Measurements from ENCODE around the gene BCAS4. TPM values are rescaled to one million over a fixed set of nuclear protein-coding genes. Genes with fewer than 3 reads are reported as not detected.

BCAS4 gene
- total RNA-seq, 3 donors from 2014 or later (not counting 1 experiment from before 2014, with no cell fraction given), result 7.7 to 13.5 (median 10.5) TPM

DNA sequence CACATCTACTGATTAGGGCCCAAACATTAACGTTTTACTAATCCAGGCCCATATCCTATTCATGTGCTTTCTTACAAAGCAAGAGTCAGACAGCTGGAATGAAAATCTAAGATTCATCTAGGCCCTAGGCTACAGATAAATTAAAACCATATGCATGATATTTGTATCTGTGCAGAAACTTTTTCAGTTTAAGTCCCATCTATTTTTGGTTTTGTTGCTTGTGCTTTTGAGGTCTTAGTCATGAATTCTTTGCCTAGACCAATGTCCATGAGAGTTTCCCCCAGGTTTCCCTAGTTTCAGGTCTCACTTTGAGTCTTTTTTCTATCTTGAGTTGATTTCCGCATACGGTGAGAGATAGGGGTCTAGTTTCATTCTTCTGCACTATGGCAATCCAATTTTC lies 116.2 kb downstream of the BCAS4 start:
- intact Hi-C loops (cut with micrococcal nuclease), result no loop called here
- H3K36me3 Mint-ChIP-seq, result no peaks in the 10 kb centered on the region
- no peak for ATAC-seq
- no peaks in the 10 kb centered on the region for H3K36me3 ChIP-seq (ENCODE audit: control insufficient read depth, insufficient read depth, low read length)
- no peak overlapping the region for H3K27ac ChIP-seq (ENCODE audit: low read length)
- no peaks in the 10 kb centered on the region for H3K9me3 ChIP-seq (ENCODE audit: control insufficient read depth, insufficient read depth, low read length)
- no peaks in the 10 kb centered on the region for H3K9me3 Mint-ChIP-seq
- no peak overlapping the region for H3K4me3 Mint-ChIP-seq
- no peak overlapping the region for H3K4me3 ChIP-seq (ENCODE audit: low read length)
- no peak for DNase-seq
- TF ChIP-seq, protein P1, sequence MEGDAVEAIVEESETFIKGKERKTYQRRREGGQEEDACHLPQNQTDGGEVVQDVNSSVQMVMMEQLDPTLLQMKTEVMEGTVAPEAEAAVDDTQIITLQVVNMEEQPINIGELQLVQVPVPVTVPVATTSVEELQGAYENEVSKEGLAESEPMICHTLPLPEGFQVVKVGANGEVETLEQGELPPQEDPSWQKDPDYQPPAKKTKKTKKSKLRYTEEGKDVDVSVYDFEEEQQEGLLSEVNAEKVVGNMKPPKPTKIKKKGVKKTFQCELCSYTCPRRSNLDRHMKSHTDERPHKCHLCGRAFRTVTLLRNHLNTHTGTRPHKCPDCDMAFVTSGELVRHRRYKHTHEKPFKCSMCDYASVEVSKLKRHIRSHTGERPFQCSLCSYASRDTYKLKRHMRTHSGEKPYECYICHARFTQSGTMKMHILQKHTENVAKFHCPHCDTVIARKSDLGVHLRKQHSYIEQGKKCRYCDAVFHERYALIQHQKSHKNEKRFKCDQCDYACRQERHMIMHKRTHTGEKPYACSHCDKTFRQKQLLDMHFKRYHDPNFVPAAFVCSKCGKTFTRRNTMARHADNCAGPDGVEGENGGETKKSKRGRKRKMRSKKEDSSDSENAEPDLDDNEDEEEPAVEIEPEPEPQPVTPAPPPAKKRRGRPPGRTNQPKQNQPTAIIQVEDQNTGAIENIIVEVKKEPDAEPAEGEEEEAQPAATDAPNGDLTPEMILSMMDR (IDR thresholded peaks at IDR 0.05), result no peak
- no peaks in the 10 kb centered on the region for H3K27me3 Mint-ChIP-seq (ENCODE audit: low read depth in 2 of 2)
- H3K4me1 Mint-ChIP-seq, result peaks cover 73 to 76% of the 10 kb centered on the region in 2 donors
- WGBS (ENCODE audit: insufficient coverage), result 69% methylated on average over 1 of the region's 3 CpGs
- peaks cover 4% of the 10 kb centered on the region for H3K4me1 ChIP-seq (ENCODE audit: control insufficient read depth, insufficient read depth, low read length)
- peak overlapping the region; percentile 50 to 80 for H3K27ac Mint-ChIP-seq
- H3K27me3 ChIP-seq (ENCODE audit: control insufficient read depth, insufficient read depth, low read length), result no peaks in the 10 kb centered on the region

DNA sequence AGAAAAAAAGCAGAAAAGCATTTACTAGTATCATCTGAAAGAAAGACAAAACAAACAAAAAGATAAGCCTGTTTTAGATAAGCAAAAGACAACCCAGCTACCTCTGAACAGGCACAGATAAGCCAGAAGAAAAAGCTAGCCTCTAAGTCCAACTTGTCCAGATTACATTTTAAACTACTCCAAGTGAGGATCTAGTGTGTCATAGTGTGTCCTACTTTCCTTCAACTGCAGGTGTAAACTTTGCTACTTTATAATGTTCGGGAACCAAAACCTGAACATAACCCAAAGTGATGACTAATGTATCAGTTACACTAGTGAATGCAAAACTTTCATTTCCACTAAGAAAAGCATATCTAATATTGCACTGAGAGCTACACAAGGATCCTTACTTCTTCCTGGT lies 116.9 kb downstream of the BCAS4 start:
- no peaks in the 10 kb centered on the region for H3K27me3 Mint-ChIP-seq (ENCODE audit: low read depth in 2 of 2)
- peaks cover 75 to 78% of the 10 kb centered on the region in 2 donors for H3K4me1 Mint-ChIP-seq
- Histone ChIP-seq H3K27ac (ENCODE audit: low read length) (no peak overlapping the region), H3K36me3 (ENCODE audit: control insufficient read depth, insufficient read depth, low read length) (no peaks in the 10 kb centered on the region), H3K9me3 (ENCODE audit: control insufficient read depth, insufficient read depth, low read length) (no peaks in the 10 kb centered on the region), H3K4me1 (ENCODE audit: control insufficient read depth, insufficient read depth, low read length) (peaks cover 4% of the 10 kb centered on the region), H3K4me3 (ENCODE audit: low read length) (no peak overlapping the region), H3K27me3 (ENCODE audit: control insufficient read depth, insufficient read depth, low read length) (no peaks in the 10 kb centered on the region)
- H3K9me3 Mint-ChIP-seq, result no peaks in the 10 kb centered on the region
- no peaks in the 10 kb centered on the region for H3K36me3 Mint-ChIP-seq
- H3K27ac Mint-ChIP-seq, result peak overlapping the region; percentile 50 to 80
- intact Hi-C loops (cut with micrococcal nuclease), result no loop called here
- DNase-seq (no peak), ATAC-seq (no peak)
- 46% methylated on average over 1 of the region's 1 CpG for WGBS (ENCODE audit: insufficient coverage)
- TF ChIP-seq, protein P1 (IDR thresholded peaks at IDR 0.05), result no peak
- H3K4me3 Mint-ChIP-seq, result no peak overlapping the region

DNA sequence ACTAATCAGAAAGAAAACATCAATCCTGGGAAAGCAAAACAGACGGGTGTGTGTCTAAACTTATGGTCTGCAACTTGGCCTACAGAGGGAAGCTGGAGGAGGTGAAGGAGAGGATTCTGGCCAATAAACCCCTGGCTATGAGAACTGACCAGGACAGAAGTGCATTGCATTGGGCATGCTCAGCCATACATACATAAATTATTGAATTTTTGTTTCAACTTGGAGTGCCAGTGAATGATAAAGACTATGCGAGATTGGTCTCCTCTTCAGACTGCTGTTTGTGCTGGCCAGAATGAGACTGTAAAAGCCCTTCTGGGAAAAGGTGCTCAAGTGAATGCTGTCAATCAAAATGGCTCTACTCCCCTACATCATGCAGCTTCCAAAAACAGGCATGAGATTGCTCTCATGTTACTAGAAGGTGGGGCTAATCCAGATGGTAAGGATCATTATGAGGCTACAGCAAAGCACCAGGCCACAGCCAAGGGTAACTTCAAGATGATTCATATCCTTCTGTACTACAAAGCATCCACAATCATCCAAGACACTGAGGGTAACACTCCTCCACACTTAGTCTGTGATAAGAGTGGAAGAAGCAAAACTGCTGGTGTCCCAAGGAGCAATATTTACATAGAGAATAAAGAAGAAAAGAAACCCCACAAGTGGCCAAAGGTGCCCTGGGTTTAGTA lies 119.0 kb downstream of the BCAS4 start:
- Histone ChIP-seq H3K36me3 (ENCODE audit: control insufficient read depth, insufficient read depth, low read length) (peaks cover 3% of the 10 kb centered on the region), H3K27me3 (ENCODE audit: control insufficient read depth, insufficient read depth, low read length) (no peaks in the 10 kb centered on the region), H3K4me3 (ENCODE audit: low read length) (no peak overlapping the region), H3K4me1 (ENCODE audit: control insufficient read depth, insufficient read depth, low read length) (peaks cover 9% of the 10 kb centered on the region), H3K9me3 (ENCODE audit: control insufficient read depth, insufficient read depth, low read length) (no peaks in the 10 kb centered on the region), H3K27ac (ENCODE audit: low read length) (no peak overlapping the region)
- Mint-ChIP-seq H3K4me3 (no peak overlapping the region), H3K27ac (peak overlapping the region; percentile 81 to 84), H3K9me3 (no peaks in the 10 kb centered on the region), H3K36me3 (no peaks in the 10 kb centered on the region), H3K27me3 (ENCODE audit: low read depth in 2 of 2) (no peaks in the 10 kb centered on the region), H3K4me1 (peaks cover 83 to 85% of the 10 kb centered on the region in 2 donors)
- no peak for DNase-seq
- TF ChIP-seq, protein P1 (IDR thresholded peaks at IDR 0.05), result no peak
- ATAC-seq, result peak; percentile 24 to 73 (median 45)
- 71% methylated on average over 2 of the region's 2 CpGs for WGBS (ENCODE audit: insufficient coverage)
- intact Hi-C loops (cut with micrococcal nuclease), result no loop called here

DNA sequence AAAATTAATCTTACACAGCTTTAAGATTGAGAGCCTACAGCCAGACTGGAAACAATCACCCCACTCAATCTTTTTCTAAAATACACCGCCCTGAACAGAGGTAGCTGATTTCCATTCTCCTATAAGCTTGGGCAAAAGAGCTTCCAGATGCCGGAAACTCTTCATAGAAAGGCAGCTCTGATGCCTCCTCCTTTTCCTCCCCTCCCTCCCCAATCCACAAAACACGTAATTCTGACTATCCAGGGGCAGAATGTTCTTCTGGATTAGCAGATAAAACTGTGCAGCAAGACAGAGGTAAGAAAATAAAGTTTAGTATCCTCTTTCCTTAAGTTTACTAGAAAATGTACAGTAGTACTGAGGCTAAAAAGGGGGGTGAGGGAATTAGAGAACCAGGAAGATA lies 120.6 kb downstream of the BCAS4 start:
- Histone ChIP-seq H3K27ac (ENCODE audit: low read length) (no peak overlapping the region), H3K9me3 (ENCODE audit: control insufficient read depth, insufficient read depth, low read length) (no peaks in the 10 kb centered on the region), H3K27me3 (ENCODE audit: control insufficient read depth, insufficient read depth, low read length) (no peaks in the 10 kb centered on the region), H3K4me1 (ENCODE audit: control insufficient read depth, insufficient read depth, low read length) (peaks cover 8% of the 10 kb centered on the region), H3K4me3 (ENCODE audit: low read length) (no peak overlapping the region), H3K36me3 (ENCODE audit: control insufficient read depth, insufficient read depth, low read length) (peaks cover 7% of the 10 kb centered on the region)
- ATAC-seq (no peak), DNase-seq (no peak)
- Mint-ChIP-seq H3K27ac (peak overlapping the region; percentile 53 to 70), H3K4me3 (no peak overlapping the region), H3K27me3 (ENCODE audit: low read depth in 2 of 2) (no peaks in the 10 kb centered on the region), H3K4me1 (peaks cover 81 to 84% of the 10 kb centered on the region in 2 donors), H3K36me3 (no peaks in the 10 kb centered on the region), H3K9me3 (no peaks in the 10 kb centered on the region)
- TF ChIP-seq, protein P1 (IDR thresholded peaks at IDR 0.05), result no peak
- intact Hi-C loops (cut with micrococcal nuclease), result no loop called here
- WGBS (ENCODE audit: insufficient coverage), result 89% methylated on average over 3 of the region's 3 CpGs

All from natural killer cell (primary cell).